Lower leg skin (tissue), 3 donors: Measurements from ENCODE around the gene CES4A.
"Not testable (repeated sequence)": the region's sequence is repeated elsewhere in the genome, so short reads cannot be mapped to it uniquely, and the experiment has no call there.

Source experiments
- POLR2A ChIP-seq, 2 donors: fragments of 450-650 bp; IDR thresholded peaks; one replicate each; pipeline ENCODE4 v1.6.1; 2016 to 2017; ENCODE audit warnings: antibody characterized with exemption in 2 of 2, mild to moderate bottlenecking in 1 of 2, moderate library complexity in 1 of 2
- TF ChIP-seq, protein P1 (sequence below), 3 donors: fragments of 450-650 bp; IDR thresholded peaks; one replicate each; pipeline ENCODE4 v1.5.1; 2016; ENCODE audit warnings: antibody characterized with exemption in 3 of 3, mild to moderate bottlenecking in 3 of 3, moderate library complexity in 2 of 3

DNA sequence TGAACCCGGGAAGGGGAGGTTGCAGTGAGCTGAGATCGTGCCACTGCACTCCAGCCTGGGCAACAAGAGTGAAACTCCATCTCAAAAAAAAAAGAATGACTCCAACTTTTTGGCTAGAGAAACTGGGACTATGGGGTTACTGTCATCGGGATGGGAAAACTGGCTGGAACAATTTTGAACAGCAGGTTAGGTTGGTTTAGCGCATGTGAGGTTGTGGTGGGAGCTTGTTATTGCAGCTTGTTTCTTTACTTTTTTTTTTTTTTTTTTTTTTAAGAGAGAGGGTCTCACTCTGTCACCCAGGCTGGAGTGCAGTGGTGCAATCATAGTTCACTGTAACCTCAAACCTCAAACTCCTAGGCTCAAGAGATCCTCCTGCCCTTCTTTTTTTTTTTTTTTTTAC, 53.1 kb downstream of the CES4A start:
- TF ChIP-seq POLR2A (IDR thresholded peaks at IDR 0.05) = not testable (repeated sequence)
- TF ChIP-seq, protein P1, sequence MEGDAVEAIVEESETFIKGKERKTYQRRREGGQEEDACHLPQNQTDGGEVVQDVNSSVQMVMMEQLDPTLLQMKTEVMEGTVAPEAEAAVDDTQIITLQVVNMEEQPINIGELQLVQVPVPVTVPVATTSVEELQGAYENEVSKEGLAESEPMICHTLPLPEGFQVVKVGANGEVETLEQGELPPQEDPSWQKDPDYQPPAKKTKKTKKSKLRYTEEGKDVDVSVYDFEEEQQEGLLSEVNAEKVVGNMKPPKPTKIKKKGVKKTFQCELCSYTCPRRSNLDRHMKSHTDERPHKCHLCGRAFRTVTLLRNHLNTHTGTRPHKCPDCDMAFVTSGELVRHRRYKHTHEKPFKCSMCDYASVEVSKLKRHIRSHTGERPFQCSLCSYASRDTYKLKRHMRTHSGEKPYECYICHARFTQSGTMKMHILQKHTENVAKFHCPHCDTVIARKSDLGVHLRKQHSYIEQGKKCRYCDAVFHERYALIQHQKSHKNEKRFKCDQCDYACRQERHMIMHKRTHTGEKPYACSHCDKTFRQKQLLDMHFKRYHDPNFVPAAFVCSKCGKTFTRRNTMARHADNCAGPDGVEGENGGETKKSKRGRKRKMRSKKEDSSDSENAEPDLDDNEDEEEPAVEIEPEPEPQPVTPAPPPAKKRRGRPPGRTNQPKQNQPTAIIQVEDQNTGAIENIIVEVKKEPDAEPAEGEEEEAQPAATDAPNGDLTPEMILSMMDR (IDR thresholded peaks at IDR 0.05) = not testable (repeated sequence)
